GM03348 (cell line): ENCODE measurements around the gene F2R.
"Not testable (repeated sequence)": the region's sequence is repeated elsewhere in the genome, so short reads cannot be mapped to it uniquely, and the experiment has no call there.

Source experiments
- DNase-seq: peaks from one replicate; pipeline ENCODE4 v3.0.0; 2012; ENCODE audit warnings: low spot score

F2R gene

GRCh38 chr5:76755779-76756637 lies 40.1 kb downstream of the F2R start:
- DNase-seq: no peak

DNA sequence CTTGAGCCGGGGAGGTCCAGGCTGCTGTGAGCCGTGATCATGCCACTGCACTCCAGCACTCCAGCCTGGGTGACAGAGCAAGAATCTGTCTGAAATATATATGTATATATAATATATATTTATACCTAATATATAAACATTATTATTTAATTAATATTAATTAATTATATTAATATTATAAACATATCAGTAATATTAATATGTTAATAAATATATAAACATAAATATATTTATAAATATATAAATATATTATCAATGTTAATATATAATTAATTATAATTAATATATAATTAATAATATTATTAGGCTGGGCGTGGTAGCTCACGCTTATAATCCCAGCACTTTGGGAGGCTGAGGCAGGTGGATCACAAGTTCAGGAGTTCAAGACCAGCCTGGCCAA lies 41.1 kb downstream of the F2R start:
- no peak for DNase-seq

GRCh38 chr5:76761118-76761517 lies 45.2 kb downstream of the F2R start:
- not testable (repeated sequence) for DNase-seq

DNA sequence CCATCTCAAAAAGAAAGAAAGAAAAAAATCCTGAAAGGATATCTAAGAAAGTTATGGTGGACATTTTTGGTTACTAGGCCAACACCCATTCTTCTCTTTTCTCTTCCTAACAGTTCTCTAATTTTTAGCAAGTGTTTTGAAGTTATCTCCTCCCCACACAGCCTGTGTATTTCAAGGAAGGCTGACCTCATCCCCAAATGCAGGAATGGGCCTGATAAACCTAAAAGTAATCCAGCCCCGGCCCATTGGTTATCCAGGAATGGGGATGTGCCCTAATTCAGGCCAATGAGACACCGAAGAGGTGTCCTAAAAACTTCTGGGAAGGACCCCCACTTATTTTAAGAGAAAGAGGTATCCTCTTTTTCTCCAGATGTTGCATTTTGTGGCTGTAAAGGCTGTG lies 46.6 kb downstream of the F2R start:
- no peak for DNase-seq

DNA sequence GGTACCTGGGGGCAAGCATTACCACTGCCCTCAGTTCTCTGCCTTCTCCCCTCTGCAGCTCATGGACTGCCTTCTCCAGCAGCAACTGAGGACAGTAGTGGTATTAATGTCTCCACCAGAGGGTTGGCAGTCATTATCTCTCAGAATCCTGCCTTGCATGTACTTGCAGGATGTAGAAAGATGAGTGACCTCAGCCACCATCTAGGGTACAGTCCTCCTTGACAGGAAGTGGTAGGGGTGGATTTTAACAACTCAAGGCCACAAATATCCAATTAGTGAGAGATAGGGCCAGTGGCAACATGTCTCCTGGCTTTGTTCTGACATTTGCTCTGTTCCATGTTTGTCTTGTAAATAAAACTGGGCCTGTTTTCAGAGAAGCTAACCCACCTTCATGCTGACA lies 47.2 kb downstream of the F2R start:
- no peak for DNase-seq

DNA sequence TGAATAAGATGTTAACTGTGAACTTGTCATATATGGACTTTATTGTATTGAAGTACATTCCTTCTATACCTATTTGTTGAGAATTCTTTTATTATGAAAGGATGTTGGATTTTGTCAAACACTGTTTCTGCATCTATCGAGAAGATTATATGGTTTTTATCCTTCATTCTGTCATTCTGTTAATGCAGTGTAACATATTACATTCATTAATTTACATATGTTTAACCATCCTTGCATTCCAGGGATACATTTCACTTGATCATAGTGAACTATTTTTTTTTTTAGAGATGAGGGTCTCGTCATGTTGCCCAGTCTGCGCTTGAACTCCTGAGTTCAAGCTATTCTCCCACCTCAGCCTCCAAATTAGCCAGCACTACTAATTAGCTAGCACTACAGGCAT lies 48.4 kb downstream of the F2R start:
- DNase-seq: no peak

DNA sequence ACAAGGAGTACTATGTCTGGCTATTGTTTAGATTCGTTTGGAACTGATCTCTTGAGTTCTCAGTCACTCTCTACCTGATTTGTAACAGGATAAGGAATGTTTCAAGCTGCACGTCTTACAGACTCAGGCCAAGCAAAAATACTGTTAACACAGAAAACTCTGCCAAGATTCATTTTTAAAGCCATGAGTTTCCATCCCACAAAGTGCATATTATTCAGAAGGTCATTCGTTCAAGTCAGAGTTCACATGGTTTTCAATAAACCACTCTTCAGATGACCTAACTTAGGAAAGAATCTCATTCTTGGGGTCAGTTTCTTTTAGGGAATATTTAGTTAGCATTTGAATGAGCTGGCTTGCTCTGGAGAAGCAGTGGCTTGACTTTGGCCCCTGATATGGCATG lies 49.3 kb downstream of the F2R start:
- DNase-seq: no peak

DNA sequence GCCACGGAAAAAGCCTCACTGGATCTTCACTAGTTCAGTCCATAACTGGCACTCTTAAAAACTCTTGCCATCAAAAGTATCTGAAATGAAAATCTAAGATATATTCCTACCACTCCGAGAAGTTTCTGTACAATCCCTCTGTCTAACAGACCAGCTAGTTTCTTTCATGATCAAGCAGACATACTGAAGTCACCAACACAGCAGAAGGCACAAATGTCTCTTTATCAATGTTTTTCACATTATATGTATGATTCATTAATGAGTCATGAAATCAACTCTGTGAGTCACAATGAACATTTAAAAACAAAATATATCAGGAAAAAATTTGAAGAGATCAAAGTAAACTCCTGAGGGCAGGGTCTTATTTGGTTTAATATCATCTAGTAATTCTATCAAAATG lies 50.8 kb downstream of the F2R start:
- DNase-seq: no peak

GRCh38 chr5:76771041-76771440 lies 55.1 kb downstream of the F2R start:
- not testable (repeated sequence) for DNase-seq

DNA sequence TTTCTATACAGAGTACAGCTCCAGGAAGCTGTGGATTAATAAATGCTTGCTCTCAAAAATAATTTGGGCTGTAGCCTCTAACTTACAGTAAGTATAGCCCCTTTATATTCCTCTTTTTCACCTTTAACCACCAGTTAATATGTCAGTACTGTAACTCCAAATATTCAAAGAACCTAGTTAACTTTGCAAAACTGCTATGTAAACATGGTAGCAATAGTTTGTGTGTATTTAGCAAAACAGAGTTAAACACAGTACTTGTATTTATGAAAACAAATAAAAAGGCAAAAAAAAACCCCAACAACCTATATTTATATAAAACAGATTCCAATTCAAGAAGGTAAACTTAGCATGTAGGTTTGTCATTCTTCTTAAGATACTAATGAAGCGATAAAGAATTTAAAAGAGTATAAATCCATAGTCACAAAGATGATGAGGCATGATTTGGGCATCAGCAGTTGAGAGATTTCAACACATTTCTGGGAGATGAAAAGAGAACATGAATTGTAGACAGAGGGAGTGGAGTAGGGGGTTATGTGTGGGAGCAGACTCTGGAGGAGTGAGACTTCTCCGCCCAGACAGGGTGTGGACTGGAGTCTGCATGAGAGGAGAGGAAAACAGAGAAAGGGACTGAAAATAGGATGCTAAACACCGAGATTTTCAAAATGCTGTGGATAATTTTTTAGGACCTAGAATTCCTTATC lies 55.9 kb downstream of the F2R start:
- DNase-seq: no peak

- DNase-seq: no peak
Observed at GRCh38 chr5:76775921-76776320, 60.0 kb downstream of the F2R start.

DNA sequence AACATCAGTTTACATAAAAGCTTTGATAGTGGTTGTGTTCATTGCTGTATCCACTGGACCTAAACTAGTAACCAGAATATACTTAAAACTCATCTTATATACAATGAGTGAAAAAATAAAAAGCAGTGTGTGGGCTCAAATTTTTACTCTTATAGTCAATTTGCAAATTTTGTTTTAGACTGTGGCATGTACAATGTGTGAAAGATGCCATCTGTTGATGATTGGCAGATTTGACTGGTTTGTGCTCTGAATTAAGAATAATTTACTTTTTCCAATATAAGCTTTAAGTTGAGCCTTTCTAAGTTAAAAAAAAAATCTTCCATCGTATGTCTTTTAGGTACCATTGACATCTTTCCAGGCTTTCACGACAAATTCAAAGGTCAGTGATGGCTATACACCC lies 60.5 kb downstream of the F2R start:
- no peak for DNase-seq

DNA sequence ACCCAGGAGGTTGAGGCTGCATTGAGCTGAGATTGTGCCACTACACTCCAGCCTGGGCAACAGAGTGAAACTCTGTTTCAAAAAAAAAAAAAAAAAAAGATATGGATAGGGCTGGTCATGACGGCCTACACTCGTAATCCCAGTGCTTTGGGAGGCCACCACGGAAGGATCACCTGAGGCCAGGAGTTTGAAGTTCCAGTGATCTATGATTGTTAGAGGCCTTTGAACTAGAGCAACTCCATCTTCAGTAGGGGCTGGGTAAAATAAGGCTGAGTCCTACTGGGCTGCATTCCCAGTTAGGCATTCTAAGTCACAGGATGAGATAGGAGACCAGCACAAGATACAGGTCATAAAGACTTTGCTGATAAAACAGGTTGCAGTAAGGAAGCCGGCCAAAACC lies 64.7 kb downstream of the F2R start:
- not testable (repeated sequence) for DNase-seq

- DNase-seq: no peak
Observed at GRCh38 chr5:76781775-76782174, 65.8 kb downstream of the F2R start.

- no peak for DNase-seq
Observed at GRCh38 chr5:76782444-76782843, 66.5 kb downstream of the F2R start.
